OCI-LY1 (cell line): ENCODE results near the gene HMG20B.

Experiments used
- H2AFZ ChIP-seq: fragments of 200-600 bp; sonication (generic), shearing (Covaris generic); 2 replicates; pipeline ENCODE4 v1.6.0; 2014; ENCODE audit warnings: antibody characterized with exemption, mild to moderate bottlenecking, low read length
- H3F3A ChIP-seq: fragments of 200-600 bp; sonication (generic), shearing (Covaris generic); 2 replicates; pipeline ENCODE4 v1.6.0; 2014; ENCODE audit warnings: mild to moderate bottlenecking, antibody characterized with exemption, low read length, moderate library complexity; ENCODE audit not compliant: insufficient read depth
- H3K27ac ChIP-seq: fragments of 200-600 bp; sonication (generic); 2 replicates; pipeline ENCODE4 v1.5.1; 2014; ENCODE audit warnings: low read length, mixed run types, mild to moderate bottlenecking, low read depth; ENCODE audit not compliant: poor library complexity, severe bottlenecking
- H3K27me3 ChIP-seq: fragments of 200-600 bp; sonication (generic); 2 replicates; pipeline ENCODE4 v1.6.0; 2014; ENCODE audit warnings: antibody characterized with exemption, mild to moderate bottlenecking, low read length, moderate library complexity; ENCODE audit not compliant: insufficient read depth
- H3K36me3 ChIP-seq: fragments of 200-600 bp; sonication (generic); 2 replicates; pipeline ENCODE4 v1.6.1; 2014; ENCODE audit warnings: mild to moderate bottlenecking, antibody characterized with exemption, low read length, moderate library complexity, mixed read lengths; ENCODE audit not compliant: insufficient read depth
- H3K4me1 ChIP-seq: fragments of 200-600 bp; sonication (generic); 2 replicates; pipeline ENCODE4 v1.5.1; 2014; ENCODE audit warnings: mild to moderate bottlenecking, low read length, moderate library complexity; ENCODE audit not compliant: insufficient read depth, severe bottlenecking
- H3K4me2 ChIP-seq: fragments of 200-600 bp; sonication (generic), shearing (Covaris generic); 2 replicates; pipeline ENCODE4 v1.6.1; 2014; ENCODE audit warnings: low read length
- H3K4me3 ChIP-seq: fragments of 200-600 bp; sonication (generic); 2 replicates; pipeline ENCODE4 v1.5.1; 2014; ENCODE audit warnings: low read length, low read depth, mild to moderate bottlenecking, mixed read lengths; ENCODE audit not compliant: poor library complexity, severe bottlenecking
- H3K79me2 ChIP-seq: fragments of 200-600 bp; shearing (Covaris generic); 2 replicates; pipeline ENCODE4 v1.6.1; 2016; ENCODE audit warnings: mixed run types, low read length, mixed read lengths; ENCODE audit not compliant: insufficient read depth
- H3K9ac ChIP-seq: fragments of 200-600 bp; sonication (generic), shearing (Covaris generic); 2 replicates; pipeline ENCODE4 v1.6.1; 2014; ENCODE audit warnings: mild to moderate bottlenecking, low read length, mixed read lengths
- H3K9me2 ChIP-seq: fragments of 200-600 bp; sonication (generic), shearing (Covaris generic); 2 replicates; pipeline ENCODE4 v1.6.1; 2014; ENCODE audit warnings: low read depth, mild to moderate bottlenecking, low read length, mixed read lengths
- H3K9me3 ChIP-seq: fragments of 200-600 bp; shearing (Covaris generic); 2 replicates; pipeline ENCODE4 v1.6.1; 2014; ENCODE audit warnings: low read length, mixed read lengths
- H4K20me1 ChIP-seq: fragments of 200-600 bp; sonication (generic), shearing (Covaris generic); 2 replicates; pipeline ENCODE4 v1.6.0; 2016; ENCODE audit warnings: mild to moderate bottlenecking, low read length; ENCODE audit not compliant: insufficient read depth
- CTCF ChIP-seq: fragments of 200-600 bp; sonication (generic), shearing (Covaris generic); IDR thresholded peaks from 2 replicates; pipeline ENCODE4 v1.5.1; 2017; ENCODE audit warnings: mild to moderate bottlenecking, antibody characterized with exemption, low read length, moderate library complexity, mixed read lengths
- EZH2 ChIP-seq: fragments of 200-600 bp; sonication (generic), shearing (Covaris generic); IDR thresholded peaks from 2 replicates; pipeline ENCODE4 v1.8.0; 2017; ENCODE audit warnings: borderline replicate concordance, mixed run types, mild to moderate bottlenecking, antibody characterized with exemption, low read length, moderate library complexity, mixed read lengths

Gene HMG20B

DNA sequence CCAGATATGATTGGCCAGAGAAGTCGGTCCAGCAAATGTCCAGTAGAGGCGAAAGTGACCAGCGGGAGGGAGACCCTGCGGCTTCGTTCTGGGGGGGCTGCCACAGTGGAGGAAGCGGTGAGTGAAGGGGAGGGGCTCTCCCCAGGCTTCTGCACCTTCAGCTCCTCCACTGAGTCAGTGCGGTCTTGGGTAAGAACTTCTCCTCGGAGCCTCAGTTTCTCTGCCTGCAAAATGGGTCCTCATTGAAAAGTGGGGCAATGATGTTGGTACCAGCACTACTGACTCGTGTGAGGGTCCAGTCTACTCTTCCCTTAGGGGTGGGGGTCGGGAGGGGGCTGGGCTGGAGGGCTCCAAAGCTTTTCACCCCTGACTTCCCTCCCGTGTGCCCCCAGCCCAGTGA lies 16.7 kb downstream of the HMG20B start:
- no peak overlapping the region for H3K9ac ChIP-seq
- no peaks in the 10 kb centered on the region for H3K79me2 ChIP-seq
- H3K9me2 ChIP-seq: no peaks in the 10 kb centered on the region
- TF ChIP-seq CTCF (no peak), EZH2 (no peak)
- H2AFZ ChIP-seq: no peak overlapping the region
- no peaks in the 10 kb centered on the region; the same call in 1 of the 2 replicates for H3K27me3 ChIP-seq
- H4K20me1 ChIP-seq: no peaks in the 10 kb centered on the region
- H3K36me3 ChIP-seq: no peaks in the 10 kb centered on the region
- H3K27ac ChIP-seq: no peak overlapping the region
- no peak overlapping the region for H3K4me3 ChIP-seq
- H3K9me3 ChIP-seq: no peaks in the 10 kb centered on the region
- no peaks in the 10 kb centered on the region for H3F3A ChIP-seq
- H3K4me2 ChIP-seq: no peak overlapping the region
- H3K4me1 ChIP-seq: no peaks in the 10 kb centered on the region

GRCh38 chr19:3589949-3590348 lies 17.2 kb downstream of the HMG20B start:
- no peaks in the 10 kb centered on the region; the same call in 1 of the 2 replicates for H3K27me3 ChIP-seq
- no peaks in the 10 kb centered on the region for H3K9me3 ChIP-seq
- TF ChIP-seq CTCF: no peak
- TF ChIP-seq EZH2: no peak
- no peak overlapping the region for H3K4me2 ChIP-seq
- H2AFZ ChIP-seq: no peak overlapping the region
- no peaks in the 10 kb centered on the region for H3K4me1 ChIP-seq
- no peaks in the 10 kb centered on the region for H3F3A ChIP-seq
- H3K27ac ChIP-seq: no peak overlapping the region
- H3K79me2 ChIP-seq: no peaks in the 10 kb centered on the region
- H3K9ac ChIP-seq: no peak overlapping the region
- H3K36me3 ChIP-seq: no peaks in the 10 kb centered on the region
- no peaks in the 10 kb centered on the region for H3K9me2 ChIP-seq
- H3K4me3 ChIP-seq: no peak overlapping the region
- H4K20me1 ChIP-seq: no peaks in the 10 kb centered on the region

- Histone ChIP-seq H3K27me3 (no peaks in the 10 kb centered on the region; the same call in 1 of the 2 replicates), H3K4me1 (no peaks in the 10 kb centered on the region), H3K9me2 (no peaks in the 10 kb centered on the region), H3K36me3 (no peaks in the 10 kb centered on the region), H3K4me2 (no peak overlapping the region), H4K20me1 (no peaks in the 10 kb centered on the region), H3K9me3 (no peaks in the 10 kb centered on the region), H2AFZ (no peak overlapping the region), H3K79me2 (no peaks in the 10 kb centered on the region), H3K4me3 (no peak overlapping the region), H3F3A (no peaks in the 10 kb centered on the region), H3K27ac (no peak overlapping the region), H3K9ac (no peak overlapping the region)
- TF ChIP-seq EZH2 (no peak), CTCF (no peak)
Measured at GRCh38 chr19:3590991-3591659, 18.4 kb downstream of the HMG20B start.
